Hepatocyte (in vitro differentiated cells): ENCODE measurements around the gene LEPR.

Experiments
- EZH2 ChIP-seq: fragments of 200-600 bp; sonication (generic); IDR thresholded peaks from 2 replicates; pipeline ENCODE4 v1.6.1; 2016; ENCODE audit warnings: antibody characterized with exemption, mild to moderate bottlenecking, borderline replicate concordance
- EZH2phosphoT487 ChIP-seq: fragments of 200-600 bp; sonication (generic); IDR thresholded peaks from one replicate; pipeline ENCODE4 v1.6.1; 2018; ENCODE audit warnings: antibody characterized with exemption, mild to moderate bottlenecking, low read depth, moderate library complexity; ENCODE audit not compliant: unreplicated experiment, severe bottlenecking
- TF ChIP-seq, protein P1 (sequence below): fragments of 200-600 bp; sonication (generic); IDR thresholded peaks from 2 replicates; pipeline ENCODE4 v1.5.1; 2016; ENCODE audit warnings: antibody characterized with exemption, mild to moderate bottlenecking; ENCODE audit not compliant: poor library complexity

DNA sequence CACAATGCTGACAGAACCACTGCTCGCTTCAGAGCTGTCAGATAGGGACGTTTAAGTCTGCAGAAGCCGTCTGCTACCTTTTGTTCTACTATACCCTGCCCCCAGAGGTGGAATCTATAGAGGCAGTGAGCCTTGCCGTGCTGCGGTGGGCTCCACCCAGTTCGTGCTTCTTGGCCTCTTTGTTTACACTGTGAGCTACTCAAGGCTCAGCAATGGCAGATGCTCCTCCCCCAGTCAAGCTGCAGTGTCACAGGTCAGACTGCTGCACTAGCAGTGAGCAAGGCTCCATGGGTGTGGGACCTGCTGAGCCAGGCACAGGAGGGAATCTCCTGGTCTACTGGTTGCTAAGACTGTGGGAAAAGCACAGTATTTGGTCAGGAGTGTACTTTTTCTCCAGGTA lies 47.1 kb downstream of the LEPR start:
- TF ChIP-seq, protein P1, sequence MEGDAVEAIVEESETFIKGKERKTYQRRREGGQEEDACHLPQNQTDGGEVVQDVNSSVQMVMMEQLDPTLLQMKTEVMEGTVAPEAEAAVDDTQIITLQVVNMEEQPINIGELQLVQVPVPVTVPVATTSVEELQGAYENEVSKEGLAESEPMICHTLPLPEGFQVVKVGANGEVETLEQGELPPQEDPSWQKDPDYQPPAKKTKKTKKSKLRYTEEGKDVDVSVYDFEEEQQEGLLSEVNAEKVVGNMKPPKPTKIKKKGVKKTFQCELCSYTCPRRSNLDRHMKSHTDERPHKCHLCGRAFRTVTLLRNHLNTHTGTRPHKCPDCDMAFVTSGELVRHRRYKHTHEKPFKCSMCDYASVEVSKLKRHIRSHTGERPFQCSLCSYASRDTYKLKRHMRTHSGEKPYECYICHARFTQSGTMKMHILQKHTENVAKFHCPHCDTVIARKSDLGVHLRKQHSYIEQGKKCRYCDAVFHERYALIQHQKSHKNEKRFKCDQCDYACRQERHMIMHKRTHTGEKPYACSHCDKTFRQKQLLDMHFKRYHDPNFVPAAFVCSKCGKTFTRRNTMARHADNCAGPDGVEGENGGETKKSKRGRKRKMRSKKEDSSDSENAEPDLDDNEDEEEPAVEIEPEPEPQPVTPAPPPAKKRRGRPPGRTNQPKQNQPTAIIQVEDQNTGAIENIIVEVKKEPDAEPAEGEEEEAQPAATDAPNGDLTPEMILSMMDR: no peak
- TF ChIP-seq EZH2 (no peak), EZH2phosphoT487 (no peak)
